Common myeloid progenitor, CD34-positive (primary cell): Measurements from ENCODE around the gene CXCL12.

Experiments
- CTCF ChIA-PET: fragments of 350-600 bp; sonication (Branson Sonifier 250); formaldehyde crosslinking; loops from one replicate; lab custom pipeline; 2021; ENCODE audit warnings: antibody characterized with exemption; lab: Charles Lee
- POLR2A ChIA-PET: fragments of 350-600 bp; sonication (Branson Sonifier 250); formaldehyde crosslinking; loops from one replicate; lab custom pipeline; 2021; ENCODE audit warnings: antibody characterized with exemption; lab: Charles Lee
- DNase-seq, 3 donors: peaks; one replicate each; pipeline versions ENCODE4 v3.0.0 to v3.0.0-alpha.2; 2013
- H3K27ac ChIP-seq, 2 experiments: 1 replicate in 1 of 2; 2 replicates in 1 of 2; pipeline ENCODE4 v1.7.0; 2013; ENCODE audit warnings: inconsistent platforms in 2 of 2, low read length in 2 of 2, mild to moderate bottlenecking in 2 of 2, low read depth in 1 of 2, moderate library complexity in 1 of 2; ENCODE audit not compliant: severe bottlenecking in 2 of 2, insufficient read depth in 1 of 2, poor library complexity in 1 of 2
- H3K27me3 ChIP-seq, 5 experiments: replicated peaks in 2 of 5; 1 replicate in 3 of 5; 2 replicates in 2 of 5; pipeline versions ENCODE4 v1.6.1 to v1.7.0; 2013; ENCODE audit warnings: low read length in 4 of 5, mild to moderate bottlenecking in 2 of 5, moderate library complexity in 2 of 5, inconsistent platforms in 1 of 5; ENCODE audit not compliant: insufficient read depth in 5 of 5, control insufficient read depth in 4 of 5
- H3K36me3 ChIP-seq, 4 experiments: 1 replicate in 2 of 4; 2 replicates in 2 of 4; pipeline versions ENCODE4 v1.6.1 to v1.7.0; 2013; ENCODE audit warnings: low read length in 3 of 4, control low read depth in 1 of 4, mild to moderate bottlenecking in 1 of 4; ENCODE audit not compliant: control insufficient read depth in 4 of 4, insufficient read depth in 4 of 4
- H3K4me1 ChIP-seq, 4 experiments: 1 replicate in 3 of 4; 2 replicates in 1 of 4; pipeline versions ENCODE4 v1.6.1 to v1.7.1; 2013; ENCODE audit warnings: low read length in 3 of 4, mild to moderate bottlenecking in 3 of 4, control low read depth in 1 of 4, inconsistent platforms in 1 of 4, moderate library complexity in 1 of 4; ENCODE audit not compliant: control insufficient read depth in 4 of 4, insufficient read depth in 4 of 4; ENCODE audit errors: control extremely low read depth in 1 of 4
- H3K4me3 ChIP-seq, 7 experiments: 1 replicate in 4 of 7; 2 replicates in 3 of 7; pipeline versions ENCODE4 v1.5.1 to v1.7.0; 2013; ENCODE audit warnings: mild to moderate bottlenecking in 7 of 7, low read length in 6 of 7, moderate library complexity in 6 of 7, inconsistent platforms in 2 of 7, low read depth in 2 of 7, control low read depth in 1 of 7; ENCODE audit not compliant: insufficient read depth in 4 of 7, control insufficient read depth in 1 of 7; ENCODE audit errors: extremely low read depth in 1 of 7
- H3K9me3 ChIP-seq, 5 experiments: 1 replicate in 4 of 5; 2 replicates in 1 of 5; pipeline versions ENCODE4 v1.6.1 to v1.7.1; 2013; ENCODE audit warnings: low read length in 4 of 5, mild to moderate bottlenecking in 2 of 5, inconsistent platforms in 1 of 5, low read depth in 1 of 5, moderate library complexity in 1 of 5; ENCODE audit not compliant: control insufficient read depth in 4 of 5, insufficient read depth in 2 of 5; ENCODE audit errors: control extremely low read depth in 1 of 5
- WGBS: methylation state at CpG from one replicate; pipeline ENCODE4 v1.1.5; 2013; ENCODE audit not compliant: insufficient coverage; 5-methylcytosine and 5-hydroxymethylcytosine counted together

Gene CXCL12

DNA sequence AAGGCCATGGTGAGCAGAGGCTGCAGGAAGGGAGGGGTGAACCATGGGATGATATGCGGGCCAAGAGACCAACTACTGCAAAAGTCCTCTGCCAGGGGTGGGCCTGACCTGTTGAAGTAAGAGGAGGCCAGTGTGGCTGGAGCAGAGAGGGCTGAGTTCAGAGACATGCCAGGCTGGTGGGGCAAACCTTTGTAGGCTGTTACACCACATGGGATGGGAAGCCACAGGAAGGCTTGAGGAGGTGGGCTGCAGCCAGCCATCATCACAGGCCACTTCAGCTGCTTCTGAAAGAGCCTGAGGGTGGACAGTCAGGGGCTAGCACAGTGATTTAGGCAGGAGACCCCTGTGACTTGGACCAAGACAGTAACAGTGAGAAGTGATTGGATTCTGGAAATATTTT is 20.3 kb downstream of the CXCL12 start:
- ChIA-PET POLR2A (no interaction called here), CTCF (interaction anchor here (1.4 kb wide), 1 partner anchor 21 kb away, joined by 4 read pairs; no protein-coding TSS in a partner anchor)
- no peak for DNase-seq
- H3K36me3 ChIP-seq = no peaks in the 10 kb centered on the region
- H3K27me3 ChIP-seq = peaks cover 0 to 9% (median 0%) of the 10 kb centered on the region in 5 experiments
- H3K27ac ChIP-seq = no peak overlapping the region
- no peak overlapping the region for H3K4me3 ChIP-seq
- WGBS = 82% methylated on average over 1 of the region's 1 CpG
- no peaks in the 10 kb centered on the region for H3K9me3 ChIP-seq
- no peaks in the 10 kb centered on the region for H3K4me1 ChIP-seq

DNA sequence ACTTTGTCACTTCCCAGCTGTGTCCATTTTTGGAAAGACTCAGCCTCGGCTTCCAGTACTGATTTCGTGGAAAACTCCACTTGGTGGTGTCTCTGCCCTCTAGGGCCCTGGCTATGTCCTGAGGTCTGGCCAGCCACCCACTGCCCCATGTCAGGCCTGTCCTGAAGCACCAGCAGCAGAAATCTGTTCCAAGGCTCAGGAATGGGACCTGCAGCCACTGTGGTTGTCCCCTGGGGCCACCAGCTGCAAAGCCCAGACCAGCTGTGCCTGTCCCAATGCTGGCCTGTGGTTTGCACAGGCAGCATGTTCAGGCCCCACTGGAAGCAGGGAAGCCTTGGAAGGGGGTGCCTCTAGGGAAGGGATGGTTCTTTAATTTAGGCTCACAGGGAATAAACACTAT is 21.2 kb downstream of the CXCL12 start:
- peaks cover 0 to 9% (median 0%) of the 10 kb centered on the region in 5 experiments for H3K27me3 ChIP-seq
- no peaks in the 10 kb centered on the region for H3K9me3 ChIP-seq
- H3K27ac ChIP-seq = no peak overlapping the region
- CTCF ChIA-PET = no interaction called here
- H3K4me1 ChIP-seq = no peaks in the 10 kb centered on the region
- POLR2A ChIA-PET = no interaction called here
- no peak overlapping the region for H3K4me3 ChIP-seq
- no peak for DNase-seq
- no peaks in the 10 kb centered on the region for H3K36me3 ChIP-seq
- 100% methylated on average over 2 of the region's 2 CpGs for WGBS

DNA sequence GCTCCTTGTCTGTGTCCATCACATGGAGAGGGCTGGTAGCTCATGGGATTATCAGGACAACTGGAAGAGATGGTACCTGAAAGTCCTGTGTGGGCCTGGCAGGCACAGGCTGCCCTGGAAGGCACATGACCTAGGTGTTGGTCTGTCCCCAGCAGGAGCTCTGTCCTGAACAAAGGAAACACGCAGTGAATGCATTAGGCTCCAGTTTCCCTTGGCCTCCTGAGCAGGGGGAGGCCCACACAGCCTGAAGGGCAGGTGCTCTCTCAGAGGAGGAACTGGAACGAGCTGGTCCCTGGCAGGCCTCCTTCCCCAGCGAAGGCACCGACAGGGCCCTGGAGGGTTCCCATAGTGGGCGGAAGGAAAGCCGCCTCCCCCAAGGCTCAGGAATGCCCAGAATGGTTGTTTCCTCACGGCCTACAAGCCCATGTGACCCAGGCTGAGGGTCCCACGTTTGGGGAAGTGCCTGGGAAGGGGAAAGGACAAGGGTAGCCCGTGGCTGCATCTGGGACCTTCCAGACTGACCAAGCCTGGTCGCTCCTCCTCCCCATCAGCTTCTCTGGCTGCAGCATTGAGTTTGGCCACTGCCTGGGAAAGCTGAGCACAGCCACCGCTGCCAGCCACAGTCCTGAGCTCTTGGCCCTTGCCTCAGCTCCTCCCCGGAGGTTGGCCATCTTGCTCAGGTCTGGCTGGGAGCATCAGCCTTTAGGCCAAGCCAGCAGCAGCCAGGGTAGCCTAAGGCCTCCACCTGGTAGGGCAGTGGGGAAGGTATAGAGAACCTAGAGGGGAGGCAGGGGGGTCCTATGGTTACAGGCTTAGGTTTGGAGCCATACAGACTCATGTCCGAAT is 21.8 kb downstream of the CXCL12 start:
- no peak for DNase-seq
- no peaks in the 10 kb centered on the region for H3K36me3 ChIP-seq
- H3K4me1 ChIP-seq = no peaks in the 10 kb centered on the region
- H3K4me3 ChIP-seq = no peak overlapping the region
- WGBS = 90% methylated on average over 9 of the region's 13 CpGs
- H3K27me3 ChIP-seq = peaks cover 0 to 9% (median 0%) of the 10 kb centered on the region in 5 experiments
- ChIA-PET POLR2A (no interaction called here), CTCF (no interaction called here)
- no peak overlapping the region for H3K27ac ChIP-seq
- H3K9me3 ChIP-seq = no peaks in the 10 kb centered on the region

DNA sequence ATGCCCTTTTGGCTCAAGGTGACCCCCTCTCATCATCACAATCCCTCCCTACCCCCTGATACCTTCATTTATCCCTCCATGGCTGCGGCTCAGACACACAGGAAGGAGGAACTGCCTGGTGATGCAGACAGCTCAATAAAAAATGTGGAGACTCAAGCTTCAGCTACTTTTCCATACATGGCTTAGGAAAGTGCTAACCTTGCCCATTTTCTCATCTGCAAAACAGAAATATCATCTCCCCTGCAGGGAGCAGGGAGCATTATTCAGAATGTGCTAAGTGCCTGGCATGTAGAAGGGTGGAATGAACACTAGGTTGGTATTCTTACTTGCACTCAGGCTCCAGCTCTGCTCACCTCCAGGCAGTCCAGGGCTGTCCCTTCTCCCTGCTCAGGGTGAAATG is 23.8 kb downstream of the CXCL12 start:
- no peak overlapping the region for H3K27ac ChIP-seq
- H3K27me3 ChIP-seq = peaks cover 0 to 9% (median 0%) of the 10 kb centered on the region in 5 experiments
- POLR2A ChIA-PET = no interaction called here

DNA sequence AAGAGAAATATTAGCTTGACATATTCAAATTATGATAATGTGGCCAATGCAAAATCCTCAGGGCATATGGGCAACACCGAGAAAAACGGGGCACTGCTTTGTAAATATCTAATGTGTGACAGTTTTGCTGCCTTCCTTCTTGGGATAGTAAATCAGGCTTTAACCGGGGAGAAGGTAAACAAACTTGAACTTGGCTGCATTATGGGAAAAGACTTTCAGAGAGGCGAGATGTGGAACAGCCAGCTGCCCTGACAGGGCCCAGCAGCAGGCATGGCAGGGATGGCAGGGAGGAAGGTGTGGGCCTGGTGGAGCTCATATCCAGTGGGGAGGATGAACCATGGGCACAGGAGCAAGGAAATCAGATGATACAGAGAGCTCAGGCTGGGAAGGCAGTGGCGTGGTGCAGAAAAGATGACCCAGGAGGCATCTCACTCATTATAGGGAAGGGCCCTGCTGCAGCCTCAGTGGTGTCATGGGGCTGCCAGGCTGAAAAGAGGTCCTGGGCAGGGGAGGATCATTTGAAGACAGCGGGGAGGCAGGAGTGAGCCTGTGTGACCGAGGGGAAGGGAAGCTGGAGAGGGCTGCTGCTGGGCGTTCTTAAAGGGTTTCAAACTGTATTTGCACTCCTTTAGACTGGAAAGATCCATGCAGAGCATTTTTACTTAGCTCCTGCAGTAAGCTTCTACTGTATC is 26.7 kb downstream of the CXCL12 start:
- Histone ChIP-seq H3K36me3 (no peaks in the 10 kb centered on the region), H3K4me1 (no peaks in the 10 kb centered on the region), H3K27me3 (peaks cover 0 to 9% (median 0%) of the 10 kb centered on the region in 5 experiments), H3K27ac (no peak overlapping the region), H3K9me3 (no peaks in the 10 kb centered on the region), H3K4me3 (no peak overlapping the region)
- WGBS = 86% methylated on average over 6 of the region's 8 CpGs
- ChIA-PET POLR2A (no interaction called here), CTCF (interaction anchor here (0.9 kb wide), 1 partner anchor 28 kb away, joined by 3 read pairs; no protein-coding TSS in a partner anchor)
- no peak for DNase-seq

More for the DNA sequence above, 23.8 kb downstream of the CXCL12 start:
- no peak for DNase-seq
- WGBS = 0% methylated on average over 1 of the region's 1 CpG
- Histone ChIP-seq H3K4me3 (no peak overlapping the region), H3K36me3 (no peaks in the 10 kb centered on the region), H3K9me3 (no peaks in the 10 kb centered on the region), H3K4me1 (no peaks in the 10 kb centered on the region)
- CTCF ChIA-PET = no interaction called here

DNA sequence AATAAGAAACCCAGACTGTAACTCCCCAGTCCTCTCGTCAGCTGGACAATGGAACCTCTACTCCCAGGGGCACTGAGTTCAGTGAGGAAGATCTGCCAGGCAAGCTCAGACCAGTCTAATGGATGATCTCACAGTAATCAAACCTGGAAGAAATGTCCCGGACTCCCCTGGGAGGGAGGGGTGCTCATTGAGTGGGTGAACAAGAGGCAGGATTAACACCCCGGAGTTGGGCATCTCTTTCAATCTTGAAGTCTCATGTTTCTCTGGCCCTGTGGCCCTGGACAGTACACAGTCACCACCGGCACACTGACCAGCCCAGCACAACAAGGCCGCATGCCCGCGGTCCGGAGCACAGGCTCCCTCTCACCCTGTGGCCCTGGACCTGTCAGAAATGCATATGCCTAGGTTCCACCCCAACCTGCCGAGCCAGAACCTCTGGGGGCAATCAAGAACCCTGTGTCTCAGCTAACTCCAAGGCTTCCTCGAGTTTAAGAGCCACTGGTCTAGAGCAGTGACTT is 27.8 kb downstream of the CXCL12 start:
- 90% methylated on average over 9 of the region's 10 CpGs for WGBS
- ChIA-PET POLR2A (no interaction called here), CTCF (no interaction called here)
- Histone ChIP-seq H3K4me1 (peaks cover 0 to 8% (median 4%) of the 10 kb centered on the region in 4 experiments), H3K4me3 (no peak overlapping the region), H3K36me3 (no peaks in the 10 kb centered on the region), H3K27ac (no peak overlapping the region), H3K9me3 (no peaks in the 10 kb centered on the region), H3K27me3 (peaks cover 0 to 9% (median 0%) of the 10 kb centered on the region in 5 experiments)
- DNase-seq = no peak
